GM23338 (cell line): Measurements from ENCODE around the gene OR8B12. TPM values are rescaled to one million over a fixed set of nuclear protein-coding genes. Genes with fewer than 3 reads are reported as not detected.

Source experiments
- ATAC-seq: fragments of 200-7000 bp; cut with Tn5 transposase; 3 replicates; pipeline ENCODE4 v1.9.1; 2020
- DNase-seq: peaks from one replicate; pipeline ENCODE4 v3.0.0-alpha.2; 2015; ENCODE audit warnings: low spot score
- H2AFZ ChIP-seq: fragments of 200-600 bp; sonication (generic); 2 replicates; pipeline ENCODE4 v1.8.0; 2016; ENCODE audit warnings: antibody characterized with exemption, mild to moderate bottlenecking, moderate library complexity
- H3F3A ChIP-seq: fragments of 200-600 bp; sonication (generic); replicated peaks from 2 replicates; pipeline ENCODE4 v1.8.0; 2017; ENCODE audit warnings: antibody characterized with exemption, mixed run types, low read depth
- H3K27ac ChIP-seq: fragments of 200-600 bp; sonication (generic); 2 replicates; pipeline ENCODE4 v1.6.1; 2016; ENCODE audit warnings: low read depth
- H3K27me3 ChIP-seq: fragments of 200-600 bp; sonication (generic); 2 replicates; pipeline ENCODE4 v1.8.0; 2016; ENCODE audit warnings: mild to moderate bottlenecking, mixed run types, moderate library complexity; ENCODE audit not compliant: insufficient read depth
- H3K36me3 ChIP-seq: fragments of 200-600 bp; sonication (generic); 2 replicates; pipeline ENCODE4 v1.8.0; 2016; ENCODE audit warnings: mild to moderate bottlenecking; ENCODE audit not compliant: insufficient read depth
- H3K4me1 ChIP-seq: fragments of 200-600 bp; sonication (generic); 2 replicates; pipeline ENCODE4 v1.8.0; 2016; ENCODE audit warnings: mild to moderate bottlenecking, moderate library complexity; ENCODE audit not compliant: insufficient read depth
- H3K4me2 ChIP-seq: fragments of 200-600 bp; sonication (generic); 2 replicates; pipeline ENCODE4 v1.7.1; 2017; ENCODE audit warnings: mixed run types
- H3K4me3 ChIP-seq: fragments of 200-600 bp; sonication (generic); 2 replicates; pipeline ENCODE4 v1.6.1; 2016; ENCODE audit warnings: mixed run types
- H3K79me2 ChIP-seq: fragments of 200-600 bp; sonication (generic); replicated peaks from 2 replicates; pipeline ENCODE4 v1.8.0; 2017; ENCODE audit warnings: mild to moderate bottlenecking; ENCODE audit not compliant: insufficient read depth
- H3K9me2 ChIP-seq: fragments of 200-600 bp; sonication (generic); 2 replicates; pipeline ENCODE4 v1.8.0; 2017; ENCODE audit not compliant: insufficient read depth
- H4K20me1 ChIP-seq: fragments of 200-600 bp; sonication (generic); replicated peaks from 2 replicates; pipeline ENCODE4 v1.8.0; 2017; ENCODE audit warnings: mild to moderate bottlenecking; ENCODE audit not compliant: insufficient read depth
- H3K27ac Mint-ChIP-seq: 2 replicates; pipeline ENCODE4 v1.8.0; 2020; ENCODE audit warnings: inconsistent platforms, mild to moderate bottlenecking, moderate library complexity, mixed read lengths
- H3K27me3 Mint-ChIP-seq: 3 replicates; pipeline ENCODE4 v1.8.0; 2022; ENCODE audit warnings: low read depth, mild to moderate bottlenecking, moderate library complexity, mixed read lengths, inconsistent platforms; ENCODE audit not compliant: insufficient read depth, poor library complexity
- H3K36me3 Mint-ChIP-seq: 3 replicates; pipeline ENCODE4 v1.8.0; 2021; ENCODE audit warnings: low read depth, mild to moderate bottlenecking, inconsistent platforms, moderate library complexity, mixed read lengths
- H3K4me1 Mint-ChIP-seq: 3 replicates; pipeline ENCODE4 v1.8.0; 2020; ENCODE audit warnings: mild to moderate bottlenecking, inconsistent platforms, mixed read lengths
- H3K4me3 Mint-ChIP-seq: 3 replicates; pipeline ENCODE4 v1.8.0; 2021; ENCODE audit warnings: moderate library complexity, mild to moderate bottlenecking, inconsistent platforms, mixed read lengths
- H3K9me3 Mint-ChIP-seq: 3 replicates; pipeline ENCODE4 v1.8.0; 2020; ENCODE audit warnings: moderate library complexity, mild to moderate bottlenecking, inconsistent platforms, mixed read lengths
- CREB1 ChIP-seq: fragments of 250-450 bp; sonication (Bioruptor Pico); IDR thresholded peaks from 2 replicates; pipeline ENCODE4 v1.5.0; 2020; ENCODE audit warnings: low read depth, mild to moderate bottlenecking, moderate library complexity
- EZH2 ChIP-seq: fragments of 200-600 bp; sonication (generic); IDR thresholded peaks from one replicate; pipeline ENCODE4 v1.8.0; 2017; ENCODE audit warnings: antibody characterized with exemption, mild to moderate bottlenecking, low read depth; ENCODE audit not compliant: unreplicated experiment
- EZH2phosphoT487 ChIP-seq: fragments of 200-600 bp; sonication (generic); IDR thresholded peaks from one replicate; pipeline ENCODE4 v1.8.1; 2018; ENCODE audit warnings: antibody characterized with exemption; ENCODE audit not compliant: unreplicated experiment
- JUNB ChIP-seq: IDR thresholded peaks from one replicate; pipeline ENCODE4 v1.6.1; 2016; ENCODE audit warnings: antibody characterized with exemption; ENCODE audit not compliant: unreplicated experiment
- NANOG ChIP-seq: IDR thresholded peaks from 2 replicates; pipeline ENCODE4 v1.6.1; 2016; ENCODE audit warnings: antibody characterized with exemption, borderline replicate concordance
- POLR2AphosphoS5 ChIP-seq: IDR thresholded peaks from 2 replicates; pipeline ENCODE4 v1.6.1; 2016; ENCODE audit warnings: antibody characterized with exemption, low read depth
- STAT1 ChIP-seq: IDR thresholded peaks from one replicate; pipeline ENCODE4 v1.6.1; 2016; ENCODE audit warnings: antibody characterized with exemption; ENCODE audit not compliant: unreplicated experiment
- ZNF114 ChIP-seq: fragments of 250-450 bp; sonication (Bioruptor Pico); IDR thresholded peaks from 2 replicates; pipeline ENCODE4 v1.5.0; 2020; ENCODE audit warnings: mild to moderate bottlenecking, moderate library complexity
- ZNF331 ChIP-seq: fragments of 250-450 bp; sonication (Bioruptor Pico); IDR thresholded peaks from 2 replicates; pipeline ENCODE4 v1.5.0; 2020; ENCODE audit warnings: low read depth, mild to moderate bottlenecking, moderate library complexity
- polyA plus RNA-seq: library from polyadenylated mRNA; unstranded; fragments of >200 nt; fragmentation: Nextera tagmentation; extraction: Ambion mirVana; gene quantifications from 2 replicates; pipeline ENCODE4 v1.2.1, GENCODE V29; 2016
- total RNA-seq: library from RNA; depleted of rRNA; stranded (reverse); fragments of >200 nt; shearing (Covaris generic); gene quantifications from 2 replicates; pipeline ENCODE4 v1.2.3, GENCODE V29; 2014
- TF ChIP-seq, protein P1 (sequence below), 2 experiments: fragments of 200-600 bp in 1 of 2; sonication (generic) in 1 of 2; conservative IDR thresholded peaks; 2 replicates each; pipeline versions ENCODE4 v1.5.1 to v1.6.1; 2016 to 2017; ENCODE audit warnings: antibody characterized with exemption in 2 of 2, low read depth in 2 of 2, mild to moderate bottlenecking in 2 of 2, moderate library complexity in 1 of 2
- TF ChIP-seq, protein P2 (sequence below): IDR thresholded peaks from 2 replicates; pipeline ENCODE4 v1.6.1; 2016; ENCODE audit warnings: antibody characterized with exemption
- TF ChIP-seq, protein P3 (sequence below): fragments of 250-450 bp; sonication (Bioruptor Pico); IDR thresholded peaks from 2 replicates; pipeline ENCODE4 v1.5.0; 2020; ENCODE audit warnings: mild to moderate bottlenecking, moderate library complexity

OR8B12 gene
- total and polyA plus RNA-seq, 2 experiments from 2014 or later: not detected

DNA sequence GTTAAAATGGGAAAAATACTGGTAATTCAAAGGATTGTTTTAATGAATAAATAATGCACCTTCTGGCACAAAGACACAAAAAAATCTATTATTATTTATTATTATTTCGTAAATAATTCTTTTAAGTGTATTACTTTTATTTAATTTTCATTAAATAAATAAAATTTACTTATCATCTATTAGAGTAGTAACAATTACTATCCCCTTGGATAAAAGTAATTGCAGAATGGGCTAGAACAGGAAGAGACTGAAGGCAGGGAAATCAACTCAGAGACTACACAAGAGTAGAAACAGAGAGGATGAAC, 23.0 kb downstream of the OR8B12 start (continued):
- TF ChIP-seq ZNF114 (CRISPR knock-in tag): no peak
- no peak for TF ChIP-seq JUNB
- TF ChIP-seq, protein P1, sequence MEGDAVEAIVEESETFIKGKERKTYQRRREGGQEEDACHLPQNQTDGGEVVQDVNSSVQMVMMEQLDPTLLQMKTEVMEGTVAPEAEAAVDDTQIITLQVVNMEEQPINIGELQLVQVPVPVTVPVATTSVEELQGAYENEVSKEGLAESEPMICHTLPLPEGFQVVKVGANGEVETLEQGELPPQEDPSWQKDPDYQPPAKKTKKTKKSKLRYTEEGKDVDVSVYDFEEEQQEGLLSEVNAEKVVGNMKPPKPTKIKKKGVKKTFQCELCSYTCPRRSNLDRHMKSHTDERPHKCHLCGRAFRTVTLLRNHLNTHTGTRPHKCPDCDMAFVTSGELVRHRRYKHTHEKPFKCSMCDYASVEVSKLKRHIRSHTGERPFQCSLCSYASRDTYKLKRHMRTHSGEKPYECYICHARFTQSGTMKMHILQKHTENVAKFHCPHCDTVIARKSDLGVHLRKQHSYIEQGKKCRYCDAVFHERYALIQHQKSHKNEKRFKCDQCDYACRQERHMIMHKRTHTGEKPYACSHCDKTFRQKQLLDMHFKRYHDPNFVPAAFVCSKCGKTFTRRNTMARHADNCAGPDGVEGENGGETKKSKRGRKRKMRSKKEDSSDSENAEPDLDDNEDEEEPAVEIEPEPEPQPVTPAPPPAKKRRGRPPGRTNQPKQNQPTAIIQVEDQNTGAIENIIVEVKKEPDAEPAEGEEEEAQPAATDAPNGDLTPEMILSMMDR (conservative IDR thresholded peaks at IDR 0.05; ENCODE audit: low read depth in 2 of 2): no peak
- TF ChIP-seq, protein P2, sequence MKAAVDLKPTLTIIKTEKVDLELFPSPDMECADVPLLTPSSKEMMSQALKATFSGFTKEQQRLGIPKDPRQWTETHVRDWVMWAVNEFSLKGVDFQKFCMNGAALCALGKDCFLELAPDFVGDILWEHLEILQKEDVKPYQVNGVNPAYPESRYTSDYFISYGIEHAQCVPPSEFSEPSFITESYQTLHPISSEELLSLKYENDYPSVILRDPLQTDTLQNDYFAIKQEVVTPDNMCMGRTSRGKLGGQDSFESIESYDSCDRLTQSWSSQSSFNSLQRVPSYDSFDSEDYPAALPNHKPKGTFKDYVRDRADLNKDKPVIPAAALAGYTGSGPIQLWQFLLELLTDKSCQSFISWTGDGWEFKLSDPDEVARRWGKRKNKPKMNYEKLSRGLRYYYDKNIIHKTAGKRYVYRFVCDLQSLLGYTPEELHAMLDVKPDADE: no peak
- TF ChIP-seq EZH2: no peak
- TF ChIP-seq POLR2AphosphoS5: no peak
- no peak for TF ChIP-seq NANOG

DNA sequence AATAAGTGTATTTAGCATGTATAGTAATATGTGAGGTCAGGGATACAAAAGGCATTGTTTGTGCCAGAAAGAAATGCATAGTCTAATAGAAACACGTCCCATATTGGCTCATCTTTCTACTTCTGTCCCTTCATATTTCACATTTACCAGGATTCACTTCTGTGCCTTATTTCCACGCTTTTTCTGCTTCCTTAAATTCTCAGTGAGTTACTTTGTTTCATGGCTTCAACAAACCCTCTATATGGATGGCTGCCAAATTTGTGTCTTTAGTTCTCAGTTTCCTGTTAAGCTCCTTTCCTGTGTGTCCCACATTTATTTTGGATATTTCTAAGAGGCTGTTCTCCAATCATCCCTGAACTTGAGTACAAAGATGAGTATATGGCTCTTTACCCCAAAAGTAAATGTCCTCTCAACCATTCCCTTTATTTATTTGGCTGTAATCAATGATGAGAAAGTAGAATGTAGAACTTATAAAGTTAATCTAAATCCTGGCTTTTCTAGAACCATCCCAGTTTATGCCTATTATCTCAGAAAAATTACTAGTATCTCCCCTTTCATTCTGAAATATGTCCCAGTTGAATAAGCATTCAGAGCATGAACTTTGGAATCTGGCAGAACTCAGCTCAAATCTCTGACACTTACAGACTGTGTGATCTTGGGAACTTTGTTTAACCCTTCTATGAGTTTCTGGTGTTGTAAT, 23.5 kb downstream of the OR8B12 start:
- Histone ChIP-seq H2AFZ (no peak overlapping the region), H4K20me1 (no peaks in the 10 kb centered on the region), H3K79me2 (no peaks in the 10 kb centered on the region), H3K27me3 (no peaks in the 10 kb centered on the region), H3F3A (no peaks in the 10 kb centered on the region), H3K4me1 (no peaks in the 10 kb centered on the region), H3K4me3 (no peak overlapping the region), H3K36me3 (no peaks in the 10 kb centered on the region), H3K27ac (no peak overlapping the region), H3K4me2 (no peak overlapping the region), H3K9me2 (no peaks in the 10 kb centered on the region)
- TF ChIP-seq ZNF331 (CRISPR knock-in tag): no peak
- TF ChIP-seq STAT1: no peak
- no peak for TF ChIP-seq ZNF114 (CRISPR knock-in tag)
- TF ChIP-seq JUNB: no peak
- TF ChIP-seq, protein P1 (conservative IDR thresholded peaks at IDR 0.05; ENCODE audit: low read depth in 2 of 2): no peak
- no peak for TF ChIP-seq NANOG
- TF ChIP-seq, protein P3, sequence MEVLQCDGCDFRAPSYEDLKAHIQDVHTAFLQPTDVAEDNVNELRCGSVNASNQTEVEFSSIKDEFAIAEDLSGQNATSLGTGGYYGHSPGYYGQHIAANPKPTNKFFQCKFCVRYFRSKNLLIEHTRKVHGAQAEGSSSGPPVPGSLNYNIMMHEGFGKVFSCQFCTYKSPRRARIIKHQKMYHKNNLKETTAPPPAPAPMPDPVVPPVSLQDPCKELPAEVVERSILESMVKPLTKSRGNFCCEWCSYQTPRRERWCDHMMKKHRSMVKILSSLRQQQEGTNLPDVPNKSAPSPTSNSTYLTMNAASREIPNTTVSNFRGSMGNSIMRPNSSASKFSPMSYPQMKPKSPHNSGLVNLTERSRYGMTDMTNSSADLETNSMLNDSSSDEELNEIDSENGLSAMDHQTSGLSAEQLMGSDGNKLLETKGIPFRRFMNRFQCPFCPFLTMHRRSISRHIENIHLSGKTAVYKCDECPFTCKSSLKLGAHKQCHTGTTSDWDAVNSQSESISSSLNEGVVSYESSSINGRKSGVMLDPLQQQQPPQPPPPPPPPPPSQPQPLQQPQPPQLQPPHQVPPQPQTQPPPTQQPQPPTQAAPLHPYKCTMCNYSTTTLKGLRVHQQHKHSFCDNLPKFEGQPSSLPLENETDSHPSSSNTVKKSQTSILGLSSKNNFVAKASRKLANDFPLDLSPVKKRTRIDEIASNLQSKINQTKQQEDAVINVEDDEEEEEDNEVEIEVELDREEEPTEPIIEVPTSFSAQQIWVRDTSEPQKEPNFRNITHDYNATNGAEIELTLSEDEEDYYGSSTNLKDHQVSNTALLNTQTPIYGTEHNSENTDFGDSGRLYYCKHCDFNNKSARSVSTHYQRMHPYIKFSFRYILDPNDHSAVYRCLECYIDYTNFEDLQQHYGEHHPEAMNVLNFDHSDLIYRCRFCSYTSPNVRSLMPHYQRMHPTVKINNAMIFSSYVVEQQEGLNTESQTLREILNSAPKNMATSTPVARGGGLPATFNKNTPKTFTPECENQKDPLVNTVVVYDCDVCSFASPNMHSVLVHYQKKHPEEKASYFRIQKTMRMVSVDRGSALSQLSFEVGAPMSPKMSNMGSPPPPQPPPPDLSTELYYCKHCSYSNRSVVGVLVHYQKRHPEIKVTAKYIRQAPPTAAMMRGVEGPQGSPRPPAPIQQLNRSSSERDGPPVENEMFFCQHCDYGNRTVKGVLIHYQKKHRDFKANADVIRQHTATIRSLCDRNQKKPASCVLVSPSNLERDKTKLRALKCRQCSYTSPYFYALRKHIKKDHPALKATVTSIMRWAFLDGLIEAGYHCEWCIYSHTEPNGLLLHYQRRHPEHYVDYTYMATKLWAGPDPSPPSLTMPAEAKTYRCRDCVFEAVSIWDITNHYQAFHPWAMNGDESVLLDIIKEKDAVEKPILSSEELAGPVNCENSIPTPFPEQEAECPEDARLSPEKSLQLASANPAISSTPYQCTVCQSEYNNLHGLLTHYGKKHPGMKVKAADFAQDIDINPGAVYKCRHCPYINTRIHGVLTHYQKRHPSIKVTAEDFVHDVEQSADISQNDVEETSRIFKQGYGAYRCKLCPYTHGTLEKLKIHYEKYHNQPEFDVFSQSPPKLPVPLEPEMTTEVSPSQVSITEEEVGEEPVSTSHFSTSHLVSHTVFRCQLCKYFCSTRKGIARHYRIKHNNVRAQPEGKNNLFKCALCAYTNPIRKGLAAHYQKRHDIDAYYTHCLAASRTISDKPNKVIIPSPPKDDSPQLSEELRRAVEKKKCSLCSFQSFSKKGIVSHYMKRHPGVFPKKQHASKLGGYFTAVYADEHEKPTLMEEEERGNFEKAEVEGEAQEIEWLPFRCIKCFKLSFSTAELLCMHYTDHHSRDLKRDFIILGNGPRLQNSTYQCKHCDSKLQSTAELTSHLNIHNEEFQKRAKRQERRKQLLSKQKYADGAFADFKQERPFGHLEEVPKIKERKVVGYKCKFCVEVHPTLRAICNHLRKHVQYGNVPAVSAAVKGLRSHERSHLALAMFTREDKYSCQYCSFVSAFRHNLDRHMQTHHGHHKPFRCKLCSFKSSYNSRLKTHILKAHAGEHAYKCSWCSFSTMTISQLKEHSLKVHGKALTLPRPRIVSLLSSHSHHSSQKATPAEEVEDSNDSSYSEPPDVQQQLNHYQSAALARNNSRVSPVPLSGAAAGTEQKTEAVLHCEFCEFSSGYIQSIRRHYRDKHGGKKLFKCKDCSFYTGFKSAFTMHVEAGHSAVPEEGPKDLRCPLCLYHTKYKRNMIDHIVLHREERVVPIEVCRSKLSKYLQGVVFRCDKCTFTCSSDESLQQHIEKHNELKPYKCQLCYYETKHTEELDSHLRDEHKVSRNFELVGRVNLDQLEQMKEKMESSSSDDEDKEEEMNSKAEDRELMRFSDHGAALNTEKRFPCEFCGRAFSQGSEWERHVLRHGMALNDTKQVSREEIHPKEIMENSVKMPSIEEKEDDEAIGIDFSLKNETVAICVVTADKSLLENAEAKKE (CRISPR knock-in tag): no peak
- TF ChIP-seq CREB1 (CRISPR knock-in tag): no peak
- no peak for TF ChIP-seq EZH2phosphoT487
- no peak for DNase-seq
- Mint-ChIP-seq H3K9me3 (no peaks in the 10 kb centered on the region), H3K4me3 (no peak overlapping the region), H3K27ac (no peak overlapping the region), H3K36me3 (no peaks in the 10 kb centered on the region), H3K4me1 (no peaks in the 10 kb centered on the region), H3K27me3 (no peaks in the 10 kb centered on the region)
- ATAC-seq: no peak
